ENCODE results near the gene GOSR1.

DNA sequence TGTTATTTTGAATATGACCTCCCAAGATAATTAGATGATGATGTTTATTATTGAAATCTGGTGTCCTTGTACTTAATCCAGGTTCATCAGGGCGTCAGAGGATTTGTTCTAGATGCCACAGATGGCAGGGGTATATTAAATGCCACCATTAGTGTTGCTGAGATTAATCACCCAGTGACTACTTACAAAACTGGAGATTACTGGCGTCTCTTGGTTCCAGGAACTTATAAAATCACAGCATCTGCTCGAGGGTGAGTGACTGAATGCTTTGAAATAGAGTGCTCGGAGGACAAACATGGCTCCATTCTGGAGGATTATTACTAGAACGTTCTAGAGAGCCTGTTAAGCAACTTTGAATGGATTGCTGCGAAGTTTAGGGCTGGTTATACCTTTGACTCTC is 33.5 kb upstream of the GOSR1 start:
- TF ChIP-seq CTCF (conservative IDR thresholded peaks at IDR 0.05) (no peak), ZFX (IDR thresholded peaks at IDR 0.05) (no peak)

All from C4-2B (cell line).